ENCODE data around the gene PCDHGA11. TPM values are rescaled to one million over a fixed set of nuclear protein-coding genes. Genes with fewer than 3 reads are reported as not detected.
"Not testable (repeated sequence)": the region's sequence is repeated elsewhere in the genome, so short reads cannot be mapped to it uniquely, and the experiment has no call there.

The PCDHGA11 gene
- total RNA-seq, 2 donors from 2014 or later = 1.3 to 2.2 TPM

DNA sequence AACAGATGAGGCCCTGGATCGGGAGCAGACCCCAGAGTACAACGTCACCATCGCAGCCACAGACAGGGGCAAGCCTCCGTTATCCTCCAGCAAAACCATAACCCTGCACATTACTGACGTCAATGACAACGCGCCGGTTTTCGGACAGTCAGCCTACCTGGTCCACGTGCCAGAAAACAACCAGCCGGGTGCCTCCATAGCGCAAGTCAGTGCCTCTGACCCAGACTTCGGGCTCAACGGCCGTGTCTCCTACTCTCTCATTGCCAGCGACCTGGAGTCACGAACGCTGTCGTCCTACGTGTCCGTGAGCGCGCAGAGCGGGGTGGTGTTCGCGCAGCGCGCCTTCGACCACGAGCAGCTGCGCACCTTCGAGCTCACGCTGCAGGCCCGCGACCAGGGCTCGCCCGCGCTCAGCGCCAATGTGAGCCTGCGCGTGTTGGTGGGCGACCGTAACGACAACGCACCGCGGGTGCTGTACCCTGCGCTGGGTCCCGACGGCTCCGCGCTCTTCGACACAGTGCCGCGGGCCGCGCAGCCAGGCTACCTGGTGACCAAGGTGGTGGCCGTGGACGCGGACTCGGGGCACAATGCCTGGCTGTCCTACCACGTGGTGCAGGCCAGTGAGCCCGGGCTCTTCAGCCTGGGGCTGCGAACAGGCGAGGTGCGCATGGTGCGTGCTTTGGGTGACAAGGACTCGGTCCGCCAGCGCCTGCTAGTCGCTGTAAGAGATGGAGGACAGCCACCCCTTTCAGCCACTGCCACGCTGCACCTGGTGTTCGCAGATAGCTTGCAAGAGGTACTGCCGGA lies 1.6 kb upstream of the PCDHGA11 start:
- intact Hi-C loops (cut with DNase I, micrococcal nuclease) = loop anchor here in 1 of 2 donors (10.0 kb wide), 1 partner anchor 146 kb away; no protein-coding TSS in a partner anchor
- DNase-seq = no peak
- ATAC-seq = no peak

DNA sequence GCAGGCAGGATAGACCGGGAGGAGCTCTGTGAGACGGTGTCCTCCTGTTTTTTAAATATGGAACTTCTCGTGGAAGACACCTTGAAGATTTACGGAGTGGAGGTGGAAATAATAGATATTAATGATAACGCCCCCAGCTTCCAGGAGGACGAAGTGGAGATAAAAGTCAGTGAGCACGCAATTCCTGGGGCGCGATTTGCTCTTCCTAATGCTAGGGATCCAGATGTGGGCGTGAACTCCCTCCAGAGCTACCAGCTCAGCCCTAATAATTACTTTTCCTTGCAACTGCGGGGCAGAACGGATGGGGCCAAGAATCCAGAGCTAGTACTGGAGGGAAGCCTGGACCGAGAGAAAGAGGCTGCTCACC lies 621 bp downstream of the PCDHGA11 start:
- no peak for ATAC-seq
- DNase-seq = no peak
- intact Hi-C loops (cut with DNase I, micrococcal nuclease) = no loop called here

DNA sequence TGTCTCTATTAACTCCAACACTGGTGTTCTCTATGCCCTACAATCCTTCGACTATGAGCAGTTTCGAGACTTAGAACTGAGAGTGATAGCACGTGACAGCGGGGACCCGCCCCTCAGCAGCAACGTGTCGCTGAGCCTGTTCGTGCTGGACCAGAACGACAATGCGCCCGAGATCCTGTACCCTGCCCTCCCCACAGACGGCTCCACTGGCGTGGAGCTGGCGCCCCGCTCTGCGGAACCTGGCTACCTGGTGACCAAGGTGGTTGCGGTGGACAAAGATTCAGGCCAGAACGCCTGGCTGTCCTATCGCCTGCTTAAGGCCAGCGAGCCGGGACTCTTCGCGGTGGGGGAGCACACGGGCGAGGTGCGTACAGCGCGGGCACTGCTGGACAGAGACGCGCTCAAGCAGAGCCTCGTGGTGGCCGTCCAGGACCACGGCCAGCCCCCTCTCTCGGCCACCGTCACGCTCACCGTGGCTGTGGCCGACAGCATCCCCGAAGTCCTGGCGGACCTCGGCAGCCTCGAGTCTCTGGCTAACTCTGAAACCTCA lies 2.0 kb downstream of the PCDHGA11 start:
- ATAC-seq (no peak), DNase-seq (no peak)
- intact Hi-C loops (cut with DNase I, micrococcal nuclease) = no loop called here

- ATAC-seq (no peak), DNase-seq (no peak)
- intact Hi-C loops (cut with DNase I, micrococcal nuclease) = no loop called here
These were observed 7.1 kb downstream of the PCDHGA11 start for GRCh38 chr5:141427783-141428426.

- no peak for ATAC-seq
- no peak for DNase-seq
- intact Hi-C loops (cut with DNase I, micrococcal nuclease) = no loop called here
These were observed 9.7 kb downstream of the PCDHGA11 start, which contains the start of gene PCDHGA12 for GRCh38 chr5:141430332-141431113. TSS of gene PCDHGA12 (plus strand) at chr5:141430507. CDS start at chr5:141430760, 253 bp downstream.

DNA sequence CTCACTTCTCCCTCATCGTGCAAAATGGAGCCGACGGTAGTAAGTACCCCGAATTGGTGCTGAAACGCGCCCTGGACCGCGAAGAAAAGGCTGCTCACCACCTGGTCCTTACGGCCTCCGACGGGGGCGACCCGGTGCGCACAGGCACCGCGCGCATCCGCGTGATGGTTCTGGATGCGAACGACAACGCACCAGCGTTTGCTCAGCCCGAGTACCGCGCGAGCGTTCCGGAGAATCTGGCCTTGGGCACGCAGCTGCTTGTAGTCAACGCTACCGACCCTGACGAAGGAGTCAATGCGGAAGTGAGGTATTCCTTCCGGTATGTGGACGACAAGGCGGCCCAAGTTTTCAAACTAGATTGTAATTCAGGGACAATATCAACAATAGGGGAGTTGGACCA lies 10.4 kb downstream of the PCDHGA11 start:
- DNase-seq (no peak), ATAC-seq (no peak)
- intact Hi-C loops (cut with DNase I, micrococcal nuclease) = no loop called here

- ATAC-seq; intact Hi-C loops (cut with DNase I, micrococcal nuclease); DNase-seq: not testable (repeated sequence)
These were observed 11.5 kb downstream of the PCDHGA11 start for GRCh38 chr5:141432308-141432707.

- DNase-seq; intact Hi-C loops (cut with DNase I, micrococcal nuclease); ATAC-seq: not testable (repeated sequence)
These were observed 11.9 kb downstream of the PCDHGA11 start for GRCh38 chr5:141432726-141433125.

- DNase-seq (no peak), ATAC-seq (no peak)
- intact Hi-C loops (cut with DNase I, micrococcal nuclease) = no loop called here
These were observed 13.2 kb downstream of the PCDHGA11 start for GRCh38 chr5:141434006-141434405.

- no peak for ATAC-seq
- intact Hi-C loops (cut with DNase I, micrococcal nuclease) = no loop called here
- no peak for DNase-seq
These were observed 16.4 kb downstream of the PCDHGA11 start for GRCh38 chr5:141437221-141437620.

- no peak for ATAC-seq
- intact Hi-C loops (cut with DNase I, micrococcal nuclease) = no loop called here
- DNase-seq = no peak
These were observed 18.7 kb downstream of the PCDHGA11 start for GRCh38 chr5:141439411-141440141.

DNA sequence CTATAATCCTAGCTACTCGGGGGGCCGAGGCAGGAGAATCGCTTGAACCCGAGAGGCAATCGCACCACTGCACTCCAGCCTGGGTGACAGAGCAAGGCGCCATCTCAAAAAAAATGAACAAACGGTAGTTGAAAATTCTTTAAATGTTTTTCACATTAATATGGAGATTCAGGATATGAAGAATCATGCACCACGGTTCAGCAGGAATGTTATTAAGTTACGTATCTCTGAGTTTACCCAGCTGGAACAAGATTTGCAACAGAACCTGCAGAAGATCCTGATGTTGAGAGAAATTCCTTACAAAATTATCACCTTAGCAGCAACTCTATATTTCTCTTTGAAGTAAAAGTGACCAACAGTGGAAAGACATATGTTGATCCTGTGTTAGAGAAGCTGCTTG lies 19.5 kb downstream of the PCDHGA11 start:
- intact Hi-C loops (cut with DNase I, micrococcal nuclease) = no loop called here
- no peak for DNase-seq
- no peak for ATAC-seq

- intact Hi-C loops (cut with DNase I, micrococcal nuclease) = no loop called here
- no peak for ATAC-seq
- DNase-seq = no peak
These were observed 20.8 kb downstream of the PCDHGA11 start for GRCh38 chr5:141441571-141442170.

- ATAC-seq (no peak), DNase-seq (no peak)
- intact Hi-C loops (cut with DNase I, micrococcal nuclease) = no loop called here
These were observed 44.5 kb downstream of the PCDHGA11 start for GRCh38 chr5:141465351-141465750.
